Measurements from ENCODE around the gene DDAH1. TPM values are rescaled to one million over a fixed set of nuclear protein-coding genes. Genes with fewer than 3 reads are reported as not detected.
A peak's percentile ranks its signal among the peaks of the same experiment; 100 is the strongest.

The DDAH1 gene
- total and polyA plus RNA-seq, 7 donors: 11.5 to 43.2 (median 25.2) TPM

DNA sequence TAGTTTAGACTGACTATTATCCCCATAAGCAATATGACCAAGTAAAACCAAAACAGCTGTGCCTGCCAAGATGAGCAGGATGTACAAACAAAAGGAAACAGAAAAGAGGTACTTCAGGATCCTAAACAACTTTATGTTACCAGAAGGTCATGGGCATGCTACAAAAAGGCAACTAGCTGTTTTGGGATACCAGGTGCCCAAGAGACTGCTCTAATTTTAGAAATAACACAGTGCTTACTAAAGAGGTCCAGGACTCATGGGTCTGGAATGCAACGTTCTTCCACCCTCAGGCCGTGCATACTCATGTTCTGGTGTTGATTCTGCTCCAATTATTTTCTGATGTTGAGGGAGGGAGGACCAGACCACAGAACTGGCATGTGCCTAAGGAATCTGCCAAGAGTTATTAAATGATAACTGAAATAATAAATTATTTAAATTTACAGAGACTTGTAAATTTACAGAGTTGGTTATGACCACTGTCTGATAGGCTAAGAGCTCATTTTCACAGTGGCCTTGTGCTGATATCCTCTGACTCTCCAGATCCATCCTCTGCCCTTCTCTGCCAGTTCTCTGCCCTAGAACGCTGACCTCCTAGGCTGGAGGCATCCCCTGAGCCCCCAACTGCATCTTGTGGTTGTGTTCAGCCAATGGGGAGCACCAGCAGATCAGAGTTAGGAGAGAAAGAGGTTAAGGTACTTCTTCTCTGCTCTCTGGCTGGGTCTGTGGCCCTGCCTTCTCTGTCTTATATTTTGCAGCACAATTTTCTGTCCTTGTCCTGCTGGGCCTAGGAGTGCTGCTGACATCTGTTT is 150.9 kb downstream of the DDAH1 start:
- peak overlapping the region; percentile 9 to 73 (median 45) for H3K27ac ChIP-seq
- intact Hi-C loops (cut with DNase I): loop anchor here (10.0 kb wide), 1 partner anchor 91 kb away; no protein-coding TSS in a partner anchor
- WGBS, 2 donors: 69 to 74% methylated on average over 3 of the region's 3 CpGs

DNA sequence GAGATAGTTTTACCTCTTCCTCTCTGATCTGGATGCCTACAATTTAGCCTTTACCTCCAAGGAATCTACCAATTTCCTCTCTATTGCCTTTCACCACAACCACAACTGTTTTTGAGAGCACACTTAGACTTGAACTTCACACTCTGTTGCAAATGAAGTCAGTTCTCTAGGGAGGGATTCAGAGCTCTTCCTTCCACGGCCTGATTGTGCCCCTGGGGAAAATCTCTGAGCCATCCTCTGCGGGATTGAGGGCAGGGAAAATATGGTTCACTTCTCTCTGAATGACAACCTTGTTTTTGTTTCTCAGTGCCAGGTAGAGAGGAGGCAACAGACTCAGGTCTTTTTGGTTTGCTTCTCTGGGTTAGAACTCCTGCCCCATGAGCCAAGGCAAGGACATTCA is 153.1 kb downstream of the DDAH1 start:
- DNase-seq: no peak
- intact Hi-C loops (cut with DNase I): loop anchor here (10.0 kb wide), 1 partner anchor 93 kb away; no protein-coding TSS in a partner anchor
- H3K36me3 ChIP-seq: no peaks in the 10 kb centered on the region
- no peak for TF ChIP-seq POLR2A (IDR thresholded peaks at IDR 0.05)
- TF ChIP-seq EP300 (IDR thresholded peaks at IDR 0.05): no peak
- TF ChIP-seq, protein P1, sequence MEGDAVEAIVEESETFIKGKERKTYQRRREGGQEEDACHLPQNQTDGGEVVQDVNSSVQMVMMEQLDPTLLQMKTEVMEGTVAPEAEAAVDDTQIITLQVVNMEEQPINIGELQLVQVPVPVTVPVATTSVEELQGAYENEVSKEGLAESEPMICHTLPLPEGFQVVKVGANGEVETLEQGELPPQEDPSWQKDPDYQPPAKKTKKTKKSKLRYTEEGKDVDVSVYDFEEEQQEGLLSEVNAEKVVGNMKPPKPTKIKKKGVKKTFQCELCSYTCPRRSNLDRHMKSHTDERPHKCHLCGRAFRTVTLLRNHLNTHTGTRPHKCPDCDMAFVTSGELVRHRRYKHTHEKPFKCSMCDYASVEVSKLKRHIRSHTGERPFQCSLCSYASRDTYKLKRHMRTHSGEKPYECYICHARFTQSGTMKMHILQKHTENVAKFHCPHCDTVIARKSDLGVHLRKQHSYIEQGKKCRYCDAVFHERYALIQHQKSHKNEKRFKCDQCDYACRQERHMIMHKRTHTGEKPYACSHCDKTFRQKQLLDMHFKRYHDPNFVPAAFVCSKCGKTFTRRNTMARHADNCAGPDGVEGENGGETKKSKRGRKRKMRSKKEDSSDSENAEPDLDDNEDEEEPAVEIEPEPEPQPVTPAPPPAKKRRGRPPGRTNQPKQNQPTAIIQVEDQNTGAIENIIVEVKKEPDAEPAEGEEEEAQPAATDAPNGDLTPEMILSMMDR (IDR thresholded peaks at IDR 0.05): no peak
- no peak for TF ChIP-seq POLR2AphosphoS5 (IDR thresholded peaks at IDR 0.05)
- WGBS, 2 donors: 72 to 91% methylated on average over 2 of the region's 2 CpGs
- H3K4me3 ChIP-seq: no peak overlapping the region
- peaks cover 0 to 29% (median 20%) of the 10 kb centered on the region in 4 donors for H3K4me1 ChIP-seq
- no peak overlapping the region for H3K27ac ChIP-seq
- H3K27me3 ChIP-seq: no peaks in the 10 kb centered on the region
- H3K9me3 ChIP-seq: no peaks in the 10 kb centered on the region

More for the DNA sequence above, 150.9 kb downstream of the DDAH1 start:
- Histone ChIP-seq H3K9me3 (no peaks in the 10 kb centered on the region), H3K27me3 (no peaks in the 10 kb centered on the region), H3K4me3 (no peak overlapping the region), H3K4me1 (peaks cover 0 to 22% (median 16%) of the 10 kb centered on the region in 4 donors), H3K36me3 (no peaks in the 10 kb centered on the region)
- no peak for DNase-seq
- TF ChIP-seq, protein P1 (IDR thresholded peaks at IDR 0.05): no peak
- TF ChIP-seq POLR2A (IDR thresholded peaks at IDR 0.05): no peak
- TF ChIP-seq EP300 (IDR thresholded peaks at IDR 0.05): no peak
- TF ChIP-seq POLR2AphosphoS5 (IDR thresholded peaks at IDR 0.05): peak in 1 of 4 donors; percentile 40

DNA sequence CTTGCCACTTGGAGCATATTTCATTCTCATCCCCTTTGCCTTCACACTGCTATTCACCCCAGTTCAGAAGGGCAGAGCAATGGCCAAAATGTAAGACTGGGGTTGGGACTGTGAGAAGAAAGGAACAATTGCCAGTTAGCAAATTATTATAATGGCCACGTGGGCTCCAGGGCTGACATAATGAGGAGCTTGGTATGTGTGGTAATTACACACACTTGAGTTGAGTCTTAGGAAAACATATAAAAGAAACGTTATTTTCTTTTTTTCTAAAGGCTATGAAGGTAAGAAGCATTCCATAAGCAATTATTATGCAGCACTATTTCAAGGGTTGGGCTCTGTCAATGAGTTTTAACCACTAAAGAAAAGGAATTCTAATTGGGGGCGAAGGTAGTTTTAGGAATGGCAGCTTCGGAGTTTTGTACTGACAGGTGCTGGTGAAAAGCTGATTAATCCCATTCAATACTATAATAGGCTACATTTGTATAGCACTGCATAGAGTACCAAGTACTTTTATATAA is 156.1 kb downstream of the DDAH1 start:
- Histone ChIP-seq H3K36me3 (no peaks in the 10 kb centered on the region), H3K4me3 (no peak overlapping the region), H3K27ac (no peak overlapping the region), H3K4me1 (peaks cover 0 to 13% (median 6%) of the 10 kb centered on the region in 4 donors), H3K9me3 (no peaks in the 10 kb centered on the region), H3K27me3 (no peaks in the 10 kb centered on the region)
- WGBS, 2 donors: 37 to 75% methylated on average over 4 of the region's 4 CpGs
- TF ChIP-seq POLR2A (IDR thresholded peaks at IDR 0.05) (no peak), EP300 (IDR thresholded peaks at IDR 0.05) (no peak), POLR2AphosphoS5 (IDR thresholded peaks at IDR 0.05) (no peak)
- TF ChIP-seq, protein P1 (IDR thresholded peaks at IDR 0.05): no peak
- intact Hi-C loops (cut with DNase I): loop anchor here (1.0 to 10.0 kb wide), 6 partner anchors 156 to 576 kb away; partner anchors contain the start of genes DDAH1 and ZNHIT6
- no peak for DNase-seq

DNA sequence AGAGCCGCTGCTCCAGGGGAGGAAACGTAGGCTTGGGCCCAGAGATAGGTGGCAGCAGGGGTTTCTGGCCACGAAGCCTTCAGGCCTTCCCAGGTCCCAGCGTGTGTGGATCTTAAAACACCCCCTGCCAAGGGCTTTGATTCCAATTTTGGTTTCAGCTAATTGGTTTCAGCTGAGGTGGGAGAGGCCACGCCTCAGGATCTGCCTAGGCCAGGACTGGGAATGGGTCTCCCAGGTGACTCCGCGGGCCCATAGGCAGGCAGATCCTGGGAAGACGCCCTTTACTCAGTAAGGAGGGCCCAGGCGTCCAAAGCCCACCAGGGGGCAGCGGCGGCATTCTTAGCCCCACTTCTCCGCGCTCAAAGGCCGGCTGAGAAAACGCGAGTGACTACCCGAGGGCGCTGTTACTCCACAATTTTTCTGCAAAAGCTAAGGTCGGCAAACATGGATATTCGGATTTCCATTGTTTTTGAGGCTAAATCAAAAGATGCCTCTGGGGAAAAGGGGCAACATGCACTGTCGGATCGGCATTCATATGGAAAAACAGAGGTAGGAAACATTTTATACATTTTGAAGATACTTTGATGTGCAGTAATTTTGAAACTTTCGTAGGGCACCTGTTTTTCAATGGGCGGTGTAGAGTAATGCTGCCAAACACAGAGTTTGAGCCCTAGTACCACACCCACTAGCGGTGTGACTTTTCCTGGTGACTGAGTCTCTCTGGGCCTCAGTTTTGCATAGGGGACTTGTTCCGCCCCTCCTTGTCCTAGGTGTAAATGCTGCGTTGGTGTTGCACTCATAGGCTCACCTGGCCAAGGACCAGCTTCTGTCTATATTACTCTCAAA is 156.7 kb downstream of the DDAH1 start:
- peak overlapping the region in 1 of 4 donors; percentile 14 for H3K27ac ChIP-seq
- peaks cover 0 to 8% (median 3%) of the 10 kb centered on the region in 4 donors for H3K4me1 ChIP-seq
- 18 to 25% methylated on average over 27 of the region's 27 CpGs for WGBS, 2 donors
- TF ChIP-seq EP300 (IDR thresholded peaks at IDR 0.05): no peak
- TF ChIP-seq, protein P1 (IDR thresholded peaks at IDR 0.05): peak; percentile 95 to 99 (median 97)
- TF ChIP-seq POLR2AphosphoS5 (IDR thresholded peaks at IDR 0.05): peak in 2 of 4 donors; percentile 13 to 19
- H3K27me3 ChIP-seq: no peaks in the 10 kb centered on the region
- DNase-seq: peak; percentile 94
- H3K4me3 ChIP-seq: no peak overlapping the region
- H3K9me3 ChIP-seq: no peaks in the 10 kb centered on the region
- intact Hi-C loops (cut with DNase I): loop anchor here (1.0 to 10.0 kb wide), 5 partner anchors 157 to 577 kb away; partner anchors contain the start of genes DDAH1 and ZNHIT6
- H3K36me3 ChIP-seq: no peaks in the 10 kb centered on the region

Data from sigmoid colon (tissue), 7 donors.